ENCODE results near the gene NTHL1.

DNA sequence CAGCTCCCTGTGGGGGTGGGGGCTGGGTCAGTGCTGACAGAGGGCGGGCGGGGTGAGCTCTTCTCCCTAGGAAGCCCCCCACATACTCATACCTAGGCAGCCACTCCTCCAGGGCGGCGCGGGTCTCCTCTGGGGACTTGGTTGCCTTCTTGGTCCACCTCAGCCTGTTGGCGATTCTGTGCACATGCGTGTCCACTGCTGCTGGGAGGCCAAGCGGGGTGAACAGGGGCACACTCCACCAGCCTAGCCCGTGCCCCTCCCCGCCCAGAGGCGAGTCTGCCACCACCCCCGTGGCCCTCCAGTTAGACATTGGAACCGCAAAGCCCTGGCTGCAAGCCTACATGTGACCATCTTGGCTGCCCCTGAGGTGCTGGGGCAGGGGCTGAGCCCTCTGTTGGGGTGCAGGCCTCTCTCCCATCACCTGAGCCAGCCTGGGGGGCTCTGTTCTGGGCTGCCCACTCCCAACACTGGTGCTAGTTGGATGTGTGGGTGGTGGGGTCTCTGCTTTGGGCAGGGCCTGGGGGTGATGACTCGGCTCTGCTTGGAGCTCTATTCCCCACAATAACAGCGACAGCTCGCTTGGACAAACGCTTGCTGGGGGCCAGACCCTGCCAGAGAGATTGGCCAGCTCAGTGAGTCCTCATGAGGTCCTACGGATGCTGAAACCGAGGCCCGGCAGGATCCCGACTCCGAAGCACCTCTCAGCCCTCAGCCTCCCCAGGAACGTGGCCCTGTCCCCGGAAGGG lies 7.4 kb downstream of the NTHL1 start:
- no peak for TF ChIP-seq ESRRG (CRISPR knock-in tag; IDR thresholded peaks at IDR 0.05)
- no peak for TF ChIP-seq TSHZ2 (CRISPR knock-in tag; IDR thresholded peaks at IDR 0.05)
- TF ChIP-seq POU6F1 (CRISPR knock-in tag; IDR thresholded peaks at IDR 0.05; ENCODE audit: borderline replicate concordance, low read depth), result no peak
- TF ChIP-seq TOX (CRISPR knock-in tag; IDR thresholded peaks at IDR 0.05; ENCODE audit: borderline replicate concordance), result no peak
- no peak for TF ChIP-seq CSDC2 (CRISPR knock-in tag; IDR thresholded peaks at IDR 0.05)
- no peak for TF ChIP-seq GLIS3 (CRISPR knock-in tag; IDR thresholded peaks at IDR 0.05)
- no peak for TF ChIP-seq ZNF565 (CRISPR knock-in tag; conservative IDR thresholded peaks at IDR 0.05; ENCODE audit: low read depth)
